HUES64 (cell line): ENCODE measurements around the gene PEMT.

Source experiments
- H3K27ac ChIP-seq: 2 replicates; pipeline ENCODE4 v1.7.0; 2013; ENCODE audit warnings: low read depth, low read length, inconsistent platforms
- H3K27me3 ChIP-seq: 2 replicates; pipeline ENCODE4 v1.6.1; 2013; ENCODE audit warnings: mild to moderate bottlenecking, low read length; ENCODE audit not compliant: insufficient read depth
- H3K36me3 ChIP-seq: 2 replicates; pipeline ENCODE4 v1.6.1; 2013; ENCODE audit warnings: mild to moderate bottlenecking, low read length; ENCODE audit not compliant: insufficient read depth
- H3K4me1 ChIP-seq: 2 replicates; pipeline ENCODE4 v1.6.1; 2013; ENCODE audit warnings: mild to moderate bottlenecking, low read length, moderate library complexity; ENCODE audit not compliant: insufficient read depth
- H3K4me3 ChIP-seq: 2 replicates; pipeline ENCODE4 v1.5.1; 2013; ENCODE audit warnings: mild to moderate bottlenecking, low read length, moderate library complexity
- H3K9ac ChIP-seq: 2 replicates; pipeline ENCODE4 v1.6.1; 2013; ENCODE audit warnings: mild to moderate bottlenecking, low read depth, low read length
- H3K9me3 ChIP-seq: 2 replicates; pipeline ENCODE4 v1.6.1; 2013; ENCODE audit warnings: low read depth, low read length; ENCODE audit not compliant: insufficient read depth
- WGBS: fragments of 150-250, 120-280 bp; methylation state at CpG from one replicate; pipeline ENCODE4 v1.1.7; 2013; ENCODE audit warnings: missing lambda C conversion rate; 5-methylcytosine and 5-hydroxymethylcytosine counted together

PEMT gene

GRCh38 chr17:17603178-17603894, 11.8 kb upstream of the PEMT start:
- 69% methylated on average over 14 of the region's 15 CpGs for WGBS
- H3K27ac ChIP-seq = no peak overlapping the region
- no peaks in the 10 kb centered on the region for H3K36me3 ChIP-seq
- peaks cover 4% of the 10 kb centered on the region; the same call in 1 of the 2 replicates for H3K4me1 ChIP-seq
- no peaks in the 10 kb centered on the region for H3K9me3 ChIP-seq
- H3K4me3 ChIP-seq = no peak overlapping the region
- no peak overlapping the region for H3K9ac ChIP-seq
- no peaks in the 10 kb centered on the region for H3K27me3 ChIP-seq

DNA sequence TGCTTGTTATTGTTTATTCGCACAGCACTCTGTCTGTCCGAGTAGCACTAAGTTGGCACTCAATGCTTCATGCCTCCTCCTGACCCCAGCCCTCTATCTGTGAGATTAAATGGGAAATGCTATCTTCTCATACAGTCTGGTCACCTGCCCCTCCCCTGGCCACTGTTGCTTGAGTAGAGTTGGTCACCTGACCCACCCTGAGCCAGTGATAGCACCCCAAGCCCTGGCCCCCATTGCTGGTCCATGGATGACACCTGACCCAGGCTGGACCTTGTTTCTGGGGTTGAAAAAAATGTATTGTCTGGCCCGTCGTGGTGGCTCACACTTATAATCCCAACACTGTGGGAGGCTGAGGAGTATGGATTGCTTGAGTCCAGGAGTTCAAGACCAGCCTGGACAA, 8.5 kb upstream of the PEMT start:
- WGBS = 96% methylated on average over 4 of the region's 4 CpGs
- H3K9ac ChIP-seq = no peak overlapping the region
- H3K36me3 ChIP-seq = no peaks in the 10 kb centered on the region
- H3K9me3 ChIP-seq = no peaks in the 10 kb centered on the region
- H3K27me3 ChIP-seq = no peaks in the 10 kb centered on the region
- no peak overlapping the region for H3K27ac ChIP-seq
- no peak overlapping the region for H3K4me3 ChIP-seq
- H3K4me1 ChIP-seq = peaks cover 4% of the 10 kb centered on the region; the same call in 1 of the 2 replicates

DNA sequence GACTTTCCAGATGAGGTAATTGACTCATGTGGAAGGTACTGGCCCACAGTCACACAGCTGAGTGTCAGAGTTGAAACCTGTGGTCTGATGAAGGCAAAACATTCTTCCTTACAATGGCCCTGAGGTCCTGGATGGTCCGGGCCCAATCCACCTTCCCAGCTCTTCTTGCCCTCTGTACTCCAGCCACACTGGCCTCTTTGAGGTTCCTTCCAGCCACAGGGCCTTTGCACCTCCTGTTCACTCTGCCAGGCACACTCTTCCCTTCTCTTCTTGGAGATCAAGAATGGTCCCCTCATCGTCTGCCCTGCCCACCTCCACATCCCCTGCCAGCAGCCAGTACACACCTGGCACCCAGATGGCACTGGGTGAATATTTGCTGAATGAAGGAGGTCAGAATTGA, 6.5 kb upstream of the PEMT start:
- Histone ChIP-seq H3K4me3 (no peak overlapping the region), H3K27ac (no peak overlapping the region), H3K9me3 (no peaks in the 10 kb centered on the region), H3K4me1 (no peaks in the 10 kb centered on the region), H3K27me3 (no peaks in the 10 kb centered on the region), H3K36me3 (no peaks in the 10 kb centered on the region), H3K9ac (no peak overlapping the region)
- 92% methylated on average over 2 of the region's 2 CpGs for WGBS

DNA sequence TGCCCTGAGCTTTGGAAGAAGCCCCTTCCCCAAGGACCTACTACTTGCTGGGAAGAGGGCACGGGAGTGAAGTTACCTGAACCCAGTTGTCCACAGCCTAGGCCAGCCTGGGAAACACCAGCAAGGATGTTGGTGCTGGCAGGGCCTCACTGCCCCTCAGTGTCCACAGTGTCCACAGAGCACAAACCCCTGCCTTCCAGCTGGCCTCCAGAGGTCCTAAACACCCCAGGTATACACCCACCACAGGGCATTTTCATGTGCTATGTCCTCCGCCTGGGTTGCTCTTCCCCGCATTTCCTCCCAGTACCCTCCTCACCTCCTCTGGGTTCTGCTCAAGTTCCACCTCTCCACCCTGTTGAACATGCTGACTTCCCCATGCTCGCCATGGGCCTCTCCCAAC, 4.2 kb upstream of the PEMT start:
- no peaks in the 10 kb centered on the region for H3K27me3 ChIP-seq
- WGBS = 94% methylated on average over 4 of the region's 4 CpGs
- H3K4me1 ChIP-seq = no peaks in the 10 kb centered on the region
- no peaks in the 10 kb centered on the region for H3K9me3 ChIP-seq
- no peak overlapping the region for H3K4me3 ChIP-seq
- H3K27ac ChIP-seq = no peak overlapping the region
- H3K9ac ChIP-seq = no peak overlapping the region
- no peaks in the 10 kb centered on the region for H3K36me3 ChIP-seq

- Histone ChIP-seq H3K9me3 (no peaks in the 10 kb centered on the region), H3K4me3 (peak overlapping the region; percentile 72; the same call in 1 of the 2 replicates), H3K4me1 (no peaks in the 10 kb centered on the region), H3K9ac (no peak overlapping the region), H3K36me3 (no peaks in the 10 kb centered on the region), H3K27me3 (no peaks in the 10 kb centered on the region), H3K27ac (no peak overlapping the region)
- 94% methylated on average over 6 of the region's 6 CpGs for WGBS
These were observed 1.7 kb upstream of the PEMT start for GRCh38 chr17:17593222-17593620.

GRCh38 chr17:17590883-17591354, 589 bp downstream of the PEMT start:
- H3K27ac ChIP-seq = peak overlapping the region; percentile 88
- H3K36me3 ChIP-seq = no peaks in the 10 kb centered on the region
- H3K4me1 ChIP-seq = no peaks in the 10 kb centered on the region
- H3K9me3 ChIP-seq = no peaks in the 10 kb centered on the region
- peak overlapping the region; percentile 88 for H3K9ac ChIP-seq
- H3K4me3 ChIP-seq = peak overlapping the region; percentile 72
- WGBS = 2% methylated on average over 21 of the region's 21 CpGs
- no peaks in the 10 kb centered on the region for H3K27me3 ChIP-seq

DNA sequence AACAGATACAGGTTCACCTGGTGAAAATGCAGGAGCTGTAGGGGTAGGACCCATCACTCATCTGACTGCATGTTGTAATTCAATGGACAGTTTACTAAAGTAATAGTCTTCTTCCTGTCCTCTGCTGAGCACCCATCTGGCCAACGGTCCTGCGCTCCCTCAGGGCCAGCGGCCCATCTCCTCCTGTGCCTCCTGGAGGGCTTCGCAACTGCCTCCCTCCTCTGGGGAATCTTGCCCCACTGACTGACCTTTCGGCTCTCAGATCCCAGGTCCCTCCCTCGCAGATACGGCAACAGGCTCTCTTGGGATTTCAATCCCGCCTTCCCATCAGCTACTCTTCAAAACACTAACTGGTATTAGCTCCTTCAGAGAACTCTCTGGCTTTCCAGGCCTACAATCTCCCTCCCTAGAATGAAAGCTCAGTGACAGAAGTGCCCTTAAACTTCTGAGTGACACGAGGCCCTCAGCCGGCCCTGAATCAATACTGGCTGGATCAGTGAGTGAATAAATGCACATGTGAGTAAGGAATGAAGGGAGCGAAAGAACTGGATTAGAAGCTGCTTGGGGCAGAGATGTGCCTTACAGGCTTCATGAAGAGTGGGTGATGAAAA, 1.3 kb downstream of the PEMT start:
- WGBS = 63% methylated on average over 11 of the region's 11 CpGs
- Histone ChIP-seq H3K36me3 (no peaks in the 10 kb centered on the region), H3K4me1 (no peaks in the 10 kb centered on the region), H3K4me3 (peak overlapping the region; percentile 72), H3K9ac (peak overlapping the region; percentile 88), H3K27me3 (no peaks in the 10 kb centered on the region), H3K9me3 (no peaks in the 10 kb centered on the region), H3K27ac (no peak overlapping the region)

- no peak overlapping the region for H3K4me3 ChIP-seq
- WGBS = 91% methylated on average over 8 of the region's 10 CpGs
- no peak overlapping the region for H3K9ac ChIP-seq
- no peaks in the 10 kb centered on the region for H3K9me3 ChIP-seq
- no peak overlapping the region for H3K27ac ChIP-seq
- H3K27me3 ChIP-seq = no peaks in the 10 kb centered on the region
- H3K36me3 ChIP-seq = no peaks in the 10 kb centered on the region
- H3K4me1 ChIP-seq = no peaks in the 10 kb centered on the region
These were observed 3.7 kb downstream of the PEMT start for GRCh38 chr17:17587614-17588337.

DNA sequence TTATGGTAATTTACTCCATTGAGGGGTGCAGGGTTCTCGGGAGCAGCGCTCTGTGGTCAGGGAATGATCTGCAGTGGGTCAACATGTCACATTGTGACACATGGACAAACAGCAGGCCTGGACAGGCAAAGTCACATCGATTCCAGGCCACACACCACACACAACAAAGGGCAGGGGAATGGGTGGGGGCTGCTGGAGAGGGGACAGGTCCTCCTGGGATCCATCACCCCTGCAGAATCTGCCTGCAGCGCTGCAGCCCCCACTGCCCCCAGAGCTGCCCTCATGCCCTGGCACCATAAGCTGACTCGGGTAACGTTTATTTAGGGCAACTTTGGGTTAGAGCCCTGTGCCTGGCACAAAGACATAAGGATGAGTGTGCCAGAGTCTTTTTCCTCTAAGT, 9.1 kb downstream of the PEMT start:
- WGBS = 91% methylated on average over 6 of the region's 6 CpGs
- Histone ChIP-seq H3K9ac (no peak overlapping the region), H3K9me3 (no peaks in the 10 kb centered on the region), H3K27ac (no peak overlapping the region), H3K27me3 (no peaks in the 10 kb centered on the region), H3K36me3 (no peaks in the 10 kb centered on the region), H3K4me1 (peaks cover 11% of the 10 kb centered on the region; the same call in 1 of the 2 replicates), H3K4me3 (no peak overlapping the region)

DNA sequence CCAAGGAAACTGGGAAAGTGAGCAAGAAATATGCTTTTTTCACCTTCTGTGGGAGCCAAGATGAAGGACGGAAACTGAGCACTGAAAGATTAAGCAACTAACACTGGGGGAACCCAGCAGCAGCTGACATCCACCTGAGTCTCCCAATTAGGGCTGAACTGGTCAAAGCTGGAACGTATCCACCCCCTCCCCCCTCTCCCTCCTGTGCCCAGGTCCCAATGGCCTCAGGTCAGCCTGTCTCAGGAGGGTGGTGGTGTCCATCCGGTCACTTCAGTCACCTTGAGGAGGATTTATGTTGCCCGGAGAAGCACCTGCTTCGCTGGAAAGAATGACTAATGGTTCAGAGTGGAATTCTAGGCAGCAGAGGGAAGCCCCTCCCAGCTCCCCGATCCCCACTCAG, 10.0 kb downstream of the PEMT start:
- Histone ChIP-seq H3K4me1 (peaks cover 11% of the 10 kb centered on the region; the same call in 1 of the 2 replicates), H3K9me3 (no peaks in the 10 kb centered on the region), H3K9ac (no peak overlapping the region), H3K27me3 (no peaks in the 10 kb centered on the region), H3K27ac (no peak overlapping the region), H3K4me3 (no peak overlapping the region), H3K36me3 (no peaks in the 10 kb centered on the region; the same call in 1 of the 2 replicates)
- 86% methylated on average over 6 of the region's 6 CpGs for WGBS
